Transverse colon (tissue), 4 donors: ENCODE results near the gene LIMCH1. TPM values are rescaled to one million over a fixed set of nuclear protein-coding genes. Genes with fewer than 3 reads are reported as not detected.

Experiments
- DNase-seq: peaks from one replicate; pipeline ENCODE4 v3.0.0-alpha.2; 2019
- H3K27ac ChIP-seq, 4 donors: fragments of 200-600 bp; sonication (generic); 2 replicates each; pipeline ENCODE4 v1.5.1; 2016 to 2018; ENCODE audit warnings: inconsistent platforms in 4 of 4
- H3K27me3 ChIP-seq: fragments of 200-600 bp; sonication (generic); 2 replicates; pipeline ENCODE4 v1.5.1; 2017; ENCODE audit warnings: inconsistent platforms
- H3K36me3 ChIP-seq, 4 donors: fragments of 200-600 bp; sonication (generic); 2 replicates each; pipeline ENCODE4 v1.5.1; 2017 to 2019; ENCODE audit warnings: inconsistent platforms in 4 of 4
- H3K4me1 ChIP-seq, 4 donors: fragments of 200-600 bp; sonication (generic); 2 replicates each; pipeline ENCODE4 v1.5.1; 2017 to 2020; ENCODE audit warnings: inconsistent platforms in 4 of 4
- H3K4me3 ChIP-seq, 4 donors: fragments of 200-600 bp; sonication (generic); 1 replicate in 1 of 4; 2 replicates in 3 of 4; pipeline versions ENCODE4 v1.5.1 to v1.6.1; 2017 to 2019; ENCODE audit warnings: inconsistent platforms in 4 of 4
- H3K9me3 ChIP-seq, 2 donors: fragments of 200-600 bp; sonication (generic); 2 replicates each; pipeline ENCODE4 v1.5.1; 2017 to 2019; ENCODE audit warnings: inconsistent platforms in 2 of 2
- EP300 ChIP-seq: sonication (generic); formaldehyde crosslinking; IDR thresholded peaks from one replicate; pipeline ENCODE4 v1.6.1; 2017; ENCODE audit warnings: antibody characterized with exemption, low read depth
- POLR2A ChIP-seq: fragments of 450-650 bp; IDR thresholded peaks from one replicate; pipeline ENCODE4 v1.6.1; 2016; ENCODE audit warnings: antibody characterized with exemption, mild to moderate bottlenecking, moderate library complexity
- POLR2AphosphoS5 ChIP-seq, 3 donors: sonication (generic); formaldehyde crosslinking; IDR thresholded peaks; one replicate each; pipeline ENCODE4 v1.6.1; 2016; ENCODE audit warnings: antibody characterized with exemption in 3 of 3
- WGBS, 2 donors: methylation state at CpG; one replicate each; pipeline ENCODE4 v1.1.5; 2018; ENCODE audit warnings: low coverage in 1 of 2; 5-methylcytosine and 5-hydroxymethylcytosine counted together
- in situ Hi-C, 4 donors: fragments of 200-750 bp; cut with MboI; loops; one replicate each; pipeline versions ENCODE4 v1.15.0 to v1.15.1; 2017; ENCODE audit warnings: low sequenced_read_pairs in 3 of 4, low pct_ligation_motif_present in 1 of 4, low pct_unique_long_range_greater_than_20kb in 1 of 4
- intact Hi-C: fragments of 100-400 bp; cut with DNase I; formaldehyde crosslinking; loops from one replicate; pipeline ENCODE4 v1.15.1; 2023; ENCODE audit warnings: low total_unique reads
- total RNA-seq, 4 donors: library from RNA; depleted of rRNA; stranded (reverse); fragments of >200 nt; gene quantifications; one replicate each; pipeline ENCODE4 v1.1.0, GENCODE V29; 2016
- TF ChIP-seq, protein P1 (sequence below), 5 experiments: fragments of 200-600 bp in 3 of 5; fragments of 450-650 bp in 2 of 5; sonication (generic) in 3 of 5; IDR thresholded peaks; 1 replicate in 2 of 5; 2 replicates in 3 of 5; pipeline ENCODE4 v1.5.1; 2016 to 2017; ENCODE audit warnings: antibody characterized with exemption in 5 of 5, inconsistent platforms in 3 of 5, mild to moderate bottlenecking in 2 of 5, moderate library complexity in 1 of 5

LIMCH1 gene
- total RNA-seq, 4 donors from 2014 or later = 5.5 to 18.5 (median 9.7) TPM

DNA sequence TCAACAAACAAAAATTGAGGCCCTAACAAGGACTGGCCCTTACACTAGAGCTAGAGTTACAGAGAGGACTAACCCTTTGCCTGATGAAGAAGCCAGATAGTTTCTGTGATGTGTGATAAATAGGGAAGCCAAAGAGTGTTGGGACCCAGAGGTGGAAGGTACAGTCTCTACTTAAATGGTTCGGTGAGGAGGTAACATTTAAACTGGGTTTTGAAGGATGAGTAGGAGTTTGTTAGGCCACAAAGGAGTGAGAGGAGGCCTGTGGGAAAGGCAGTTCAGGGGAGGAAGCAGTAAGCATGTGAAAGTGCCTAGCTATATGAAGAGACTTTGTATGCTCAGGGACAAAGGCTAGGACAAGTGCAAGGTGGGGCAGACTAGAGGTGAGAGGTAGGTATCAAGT lies 23.8 kb upstream of the LIMCH1 start:
- Histone ChIP-seq H3K27ac (no peak overlapping the region), H3K4me1 (no peaks in the 10 kb centered on the region), H3K4me3 (no peak overlapping the region), H3K36me3 (no peaks in the 10 kb centered on the region), H3K27me3 (no peaks in the 10 kb centered on the region), H3K9me3 (no peaks in the 10 kb centered on the region)
- intact Hi-C loops (no loop called here), in situ Hi-C loops (no loop called here)
- DNase-seq = no peak
- TF ChIP-seq POLR2A = no peak
- no peak for TF ChIP-seq EP300
- TF ChIP-seq, protein P1, sequence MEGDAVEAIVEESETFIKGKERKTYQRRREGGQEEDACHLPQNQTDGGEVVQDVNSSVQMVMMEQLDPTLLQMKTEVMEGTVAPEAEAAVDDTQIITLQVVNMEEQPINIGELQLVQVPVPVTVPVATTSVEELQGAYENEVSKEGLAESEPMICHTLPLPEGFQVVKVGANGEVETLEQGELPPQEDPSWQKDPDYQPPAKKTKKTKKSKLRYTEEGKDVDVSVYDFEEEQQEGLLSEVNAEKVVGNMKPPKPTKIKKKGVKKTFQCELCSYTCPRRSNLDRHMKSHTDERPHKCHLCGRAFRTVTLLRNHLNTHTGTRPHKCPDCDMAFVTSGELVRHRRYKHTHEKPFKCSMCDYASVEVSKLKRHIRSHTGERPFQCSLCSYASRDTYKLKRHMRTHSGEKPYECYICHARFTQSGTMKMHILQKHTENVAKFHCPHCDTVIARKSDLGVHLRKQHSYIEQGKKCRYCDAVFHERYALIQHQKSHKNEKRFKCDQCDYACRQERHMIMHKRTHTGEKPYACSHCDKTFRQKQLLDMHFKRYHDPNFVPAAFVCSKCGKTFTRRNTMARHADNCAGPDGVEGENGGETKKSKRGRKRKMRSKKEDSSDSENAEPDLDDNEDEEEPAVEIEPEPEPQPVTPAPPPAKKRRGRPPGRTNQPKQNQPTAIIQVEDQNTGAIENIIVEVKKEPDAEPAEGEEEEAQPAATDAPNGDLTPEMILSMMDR (IDR thresholded peaks at IDR 0.05) = no peak
- TF ChIP-seq POLR2AphosphoS5 (IDR thresholded peaks at IDR 0.05) = no peak
- WGBS, 2 donors = 86 to 100% methylated on average over 1 of the region's 1 CpG

DNA sequence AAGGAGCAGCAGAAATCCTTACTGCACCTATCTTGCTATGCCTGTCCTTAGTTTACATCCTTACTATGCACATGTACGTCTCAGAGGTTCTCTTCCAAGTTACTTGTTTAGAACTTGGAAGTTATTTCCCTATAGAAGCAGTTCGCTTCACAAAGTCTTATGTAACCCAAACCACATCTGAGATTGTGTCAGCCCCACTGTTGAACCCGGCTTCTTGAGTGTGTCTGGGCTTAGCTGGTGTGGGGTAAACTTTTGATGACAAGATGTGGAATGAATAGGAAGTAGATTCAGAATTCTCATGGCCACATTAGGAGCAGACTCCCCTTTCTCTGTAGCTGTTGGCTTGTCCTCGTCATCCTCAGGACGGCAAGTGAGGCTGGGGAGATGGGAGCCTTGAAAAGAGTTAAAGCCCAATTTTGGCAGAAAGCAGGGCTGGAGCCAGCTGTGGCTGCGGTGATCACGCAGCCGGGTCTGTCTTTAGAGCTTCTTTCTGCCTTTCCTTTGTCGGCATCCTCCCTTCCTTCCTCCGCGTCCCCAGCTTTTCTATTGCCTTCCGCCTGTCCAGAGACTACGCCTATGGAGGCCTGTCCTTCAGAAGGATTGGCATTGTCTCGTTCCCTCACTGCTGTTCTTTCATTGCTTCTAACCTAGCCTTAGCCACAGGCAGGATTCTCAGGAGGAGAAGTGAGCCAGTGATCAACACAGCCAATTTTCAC lies 23.0 kb upstream of the LIMCH1 start:
- no peaks in the 10 kb centered on the region for H3K27me3 ChIP-seq
- H3K36me3 ChIP-seq = no peaks in the 10 kb centered on the region
- in situ Hi-C loops = no loop called here
- no peak for DNase-seq
- intact Hi-C loops = no loop called here
- 82% methylated on average over 2 to 14 of the region's 14 CpGs for WGBS, 2 donors
- H3K9me3 ChIP-seq = no peaks in the 10 kb centered on the region
- no peak overlapping the region for H3K27ac ChIP-seq
- TF ChIP-seq, protein P1 (IDR thresholded peaks at IDR 0.05) = no peak
- H3K4me1 ChIP-seq = no peaks in the 10 kb centered on the region
- H3K4me3 ChIP-seq = no peak overlapping the region

DNA sequence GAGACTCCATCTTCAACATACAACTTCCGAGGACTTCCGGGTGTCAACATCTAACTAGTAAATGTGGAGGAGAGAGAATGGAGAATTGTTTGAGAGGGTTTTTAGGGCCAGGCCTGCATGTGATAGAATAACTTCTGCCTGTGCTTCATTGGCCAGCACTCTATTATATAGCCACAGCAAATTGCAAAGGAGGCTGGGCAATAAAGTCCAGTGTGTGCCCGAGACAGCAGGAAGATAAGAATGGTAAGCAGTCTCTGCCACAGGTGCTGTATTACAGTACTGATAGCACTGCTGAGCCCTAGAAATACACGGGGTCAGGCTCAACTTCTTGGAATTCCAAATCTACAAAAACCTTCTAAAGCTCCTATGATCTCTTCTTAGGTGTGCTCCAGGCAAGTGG lies 20.8 kb upstream of the LIMCH1 start:
- in situ Hi-C loops = no loop called here
- H3K4me1 ChIP-seq = no peaks in the 10 kb centered on the region
- 53 to 86% methylated on average over 2 to 4 of the region's 4 CpGs for WGBS, 2 donors

DNA sequence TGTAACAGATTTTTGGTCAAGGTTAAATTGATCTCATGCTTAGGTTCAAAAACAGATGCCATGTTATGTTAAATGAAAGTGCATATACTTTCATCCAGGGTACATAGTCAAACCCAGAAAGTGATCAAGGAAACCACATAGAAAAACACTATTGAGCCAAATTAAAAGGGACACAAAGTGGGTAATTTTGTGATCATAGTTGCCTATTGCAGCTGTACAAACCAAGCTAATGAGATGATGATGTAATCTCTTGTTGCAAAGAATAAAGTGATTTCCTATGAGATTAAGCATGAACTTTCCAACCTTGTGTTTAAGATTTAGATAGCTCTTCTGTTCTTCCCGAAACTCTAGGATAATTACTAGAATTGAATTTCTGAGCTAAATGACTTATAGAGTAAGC lies 20.2 kb upstream of the LIMCH1 start:
- in situ Hi-C loops = no loop called here
- 70 to 92% methylated on average over 1 of the region's 1 CpG for WGBS, 2 donors
- TF ChIP-seq, protein P1 (IDR thresholded peaks at IDR 0.05) = no peak

More for the DNA sequence above, 20.8 kb upstream of the LIMCH1 start:
- Histone ChIP-seq H3K9me3 (no peaks in the 10 kb centered on the region), H3K27ac (no peak overlapping the region), H3K4me3 (no peak overlapping the region), H3K27me3 (no peaks in the 10 kb centered on the region), H3K36me3 (no peaks in the 10 kb centered on the region)
- intact Hi-C loops = no loop called here
- no peak for DNase-seq
- TF ChIP-seq POLR2A (no peak), POLR2AphosphoS5 (IDR thresholded peaks at IDR 0.05) (no peak), EP300 (no peak)
- TF ChIP-seq, protein P1 (IDR thresholded peaks at IDR 0.05) = no peak

More for the DNA sequence above, 20.2 kb upstream of the LIMCH1 start:
- no peaks in the 10 kb centered on the region for H3K27me3 ChIP-seq
- H3K4me3 ChIP-seq = no peak overlapping the region
- H3K27ac ChIP-seq = no peak overlapping the region
- no peaks in the 10 kb centered on the region for H3K36me3 ChIP-seq
- H3K9me3 ChIP-seq = no peaks in the 10 kb centered on the region
- no peaks in the 10 kb centered on the region for H3K4me1 ChIP-seq
- no peak for DNase-seq
- intact Hi-C loops = no loop called here
